GM23338 (cell line): ENCODE results near the gene SUOX. TPM values are rescaled to one million over a fixed set of nuclear protein-coding genes. Genes with fewer than 3 reads are reported as not detected.

Source experiments
- ATAC-seq: fragments of 200-7000 bp; cut with Tn5 transposase; 3 replicates; pipeline ENCODE4 v1.9.1; 2020
- DNase-seq: peaks from one replicate; pipeline ENCODE4 v3.0.0-alpha.2; 2015; ENCODE audit warnings: low spot score
- H2AFZ ChIP-seq: fragments of 200-600 bp; sonication (generic); 2 replicates; pipeline ENCODE4 v1.8.0; 2016; ENCODE audit warnings: antibody characterized with exemption, mild to moderate bottlenecking, moderate library complexity
- H3F3A ChIP-seq: fragments of 200-600 bp; sonication (generic); replicated peaks from 2 replicates; pipeline ENCODE4 v1.8.0; 2017; ENCODE audit warnings: antibody characterized with exemption, mixed run types, low read depth
- H3K27ac ChIP-seq: fragments of 200-600 bp; sonication (generic); 2 replicates; pipeline ENCODE4 v1.6.1; 2016; ENCODE audit warnings: low read depth
- H3K27me3 ChIP-seq: fragments of 200-600 bp; sonication (generic); 2 replicates; pipeline ENCODE4 v1.8.0; 2016; ENCODE audit warnings: mild to moderate bottlenecking, mixed run types, moderate library complexity; ENCODE audit not compliant: insufficient read depth
- H3K36me3 ChIP-seq: fragments of 200-600 bp; sonication (generic); 2 replicates; pipeline ENCODE4 v1.8.0; 2016; ENCODE audit warnings: mild to moderate bottlenecking; ENCODE audit not compliant: insufficient read depth
- H3K4me1 ChIP-seq: fragments of 200-600 bp; sonication (generic); 2 replicates; pipeline ENCODE4 v1.8.0; 2016; ENCODE audit warnings: mild to moderate bottlenecking, moderate library complexity; ENCODE audit not compliant: insufficient read depth
- H3K4me2 ChIP-seq: fragments of 200-600 bp; sonication (generic); 2 replicates; pipeline ENCODE4 v1.7.1; 2017; ENCODE audit warnings: mixed run types
- H3K4me3 ChIP-seq: fragments of 200-600 bp; sonication (generic); 2 replicates; pipeline ENCODE4 v1.6.1; 2016; ENCODE audit warnings: mixed run types
- H3K79me2 ChIP-seq: fragments of 200-600 bp; sonication (generic); replicated peaks from 2 replicates; pipeline ENCODE4 v1.8.0; 2017; ENCODE audit warnings: mild to moderate bottlenecking; ENCODE audit not compliant: insufficient read depth
- H3K9me2 ChIP-seq: fragments of 200-600 bp; sonication (generic); 2 replicates; pipeline ENCODE4 v1.8.0; 2017; ENCODE audit not compliant: insufficient read depth
- H4K20me1 ChIP-seq: fragments of 200-600 bp; sonication (generic); replicated peaks from 2 replicates; pipeline ENCODE4 v1.8.0; 2017; ENCODE audit warnings: mild to moderate bottlenecking; ENCODE audit not compliant: insufficient read depth
- H3K27ac Mint-ChIP-seq: 2 replicates; pipeline ENCODE4 v1.8.0; 2020; ENCODE audit warnings: inconsistent platforms, mild to moderate bottlenecking, moderate library complexity, mixed read lengths
- H3K27me3 Mint-ChIP-seq: 3 replicates; pipeline ENCODE4 v1.8.0; 2022; ENCODE audit warnings: low read depth, mild to moderate bottlenecking, moderate library complexity, mixed read lengths, inconsistent platforms; ENCODE audit not compliant: insufficient read depth, poor library complexity
- H3K36me3 Mint-ChIP-seq: 3 replicates; pipeline ENCODE4 v1.8.0; 2021; ENCODE audit warnings: low read depth, mild to moderate bottlenecking, inconsistent platforms, moderate library complexity, mixed read lengths
- H3K4me1 Mint-ChIP-seq: 3 replicates; pipeline ENCODE4 v1.8.0; 2020; ENCODE audit warnings: mild to moderate bottlenecking, inconsistent platforms, mixed read lengths
- H3K4me3 Mint-ChIP-seq: 3 replicates; pipeline ENCODE4 v1.8.0; 2021; ENCODE audit warnings: moderate library complexity, mild to moderate bottlenecking, inconsistent platforms, mixed read lengths
- H3K9me3 Mint-ChIP-seq: 3 replicates; pipeline ENCODE4 v1.8.0; 2020; ENCODE audit warnings: moderate library complexity, mild to moderate bottlenecking, inconsistent platforms, mixed read lengths
- CREB1 ChIP-seq: fragments of 250-450 bp; sonication (Bioruptor Pico); IDR thresholded peaks from 2 replicates; pipeline ENCODE4 v1.5.0; 2020; ENCODE audit warnings: low read depth, mild to moderate bottlenecking, moderate library complexity
- EZH2 ChIP-seq: fragments of 200-600 bp; sonication (generic); IDR thresholded peaks from one replicate; pipeline ENCODE4 v1.8.0; 2017; ENCODE audit warnings: antibody characterized with exemption, mild to moderate bottlenecking, low read depth; ENCODE audit not compliant: unreplicated experiment
- EZH2phosphoT487 ChIP-seq: fragments of 200-600 bp; sonication (generic); IDR thresholded peaks from one replicate; pipeline ENCODE4 v1.8.1; 2018; ENCODE audit warnings: antibody characterized with exemption; ENCODE audit not compliant: unreplicated experiment
- JUNB ChIP-seq: IDR thresholded peaks from one replicate; pipeline ENCODE4 v1.6.1; 2016; ENCODE audit warnings: antibody characterized with exemption; ENCODE audit not compliant: unreplicated experiment
- NANOG ChIP-seq: IDR thresholded peaks from 2 replicates; pipeline ENCODE4 v1.6.1; 2016; ENCODE audit warnings: antibody characterized with exemption, borderline replicate concordance
- POLR2AphosphoS5 ChIP-seq: IDR thresholded peaks from 2 replicates; pipeline ENCODE4 v1.6.1; 2016; ENCODE audit warnings: antibody characterized with exemption, low read depth
- REST ChIP-seq: IDR thresholded peaks from one replicate; pipeline ENCODE4 v1.6.1; 2018; ENCODE audit warnings: antibody characterized with exemption; ENCODE audit not compliant: unreplicated experiment
- STAT1 ChIP-seq: IDR thresholded peaks from one replicate; pipeline ENCODE4 v1.6.1; 2016; ENCODE audit warnings: antibody characterized with exemption; ENCODE audit not compliant: unreplicated experiment
- ZNF114 ChIP-seq: fragments of 250-450 bp; sonication (Bioruptor Pico); IDR thresholded peaks from 2 replicates; pipeline ENCODE4 v1.5.0; 2020; ENCODE audit warnings: mild to moderate bottlenecking, moderate library complexity
- ZNF331 ChIP-seq: fragments of 250-450 bp; sonication (Bioruptor Pico); IDR thresholded peaks from 2 replicates; pipeline ENCODE4 v1.5.0; 2020; ENCODE audit warnings: low read depth, mild to moderate bottlenecking, moderate library complexity
- polyA plus RNA-seq: library from polyadenylated mRNA; unstranded; fragments of >200 nt; fragmentation: Nextera tagmentation; extraction: Ambion mirVana; gene quantifications from 2 replicates; pipeline ENCODE4 v1.2.1, GENCODE V29; 2016
- total RNA-seq: library from RNA; depleted of rRNA; stranded (reverse); fragments of >200 nt; shearing (Covaris generic); gene quantifications from 2 replicates; pipeline ENCODE4 v1.2.3, GENCODE V29; 2014
- TF ChIP-seq, protein P1 (sequence below): IDR thresholded peaks from 2 replicates; pipeline ENCODE4 v1.6.1; 2016; ENCODE audit warnings: antibody characterized with exemption
- TF ChIP-seq, protein P2 (sequence below): fragments of 250-450 bp; sonication (Bioruptor Pico); IDR thresholded peaks from 2 replicates; pipeline ENCODE4 v1.5.0; 2020; ENCODE audit warnings: mild to moderate bottlenecking, moderate library complexity
- TF ChIP-seq, protein P3 (sequence below), 2 experiments: fragments of 200-600 bp in 1 of 2; sonication (generic) in 1 of 2; conservative IDR thresholded peaks; 2 replicates each; pipeline versions ENCODE4 v1.5.1 to v1.6.1; 2016 to 2017; ENCODE audit warnings: antibody characterized with exemption in 2 of 2, low read depth in 2 of 2, mild to moderate bottlenecking in 2 of 2, moderate library complexity in 1 of 2

The SUOX gene
- total and polyA plus RNA-seq, 2 experiments from 2014 or later = 14.0 to 27.5 TPM

DNA sequence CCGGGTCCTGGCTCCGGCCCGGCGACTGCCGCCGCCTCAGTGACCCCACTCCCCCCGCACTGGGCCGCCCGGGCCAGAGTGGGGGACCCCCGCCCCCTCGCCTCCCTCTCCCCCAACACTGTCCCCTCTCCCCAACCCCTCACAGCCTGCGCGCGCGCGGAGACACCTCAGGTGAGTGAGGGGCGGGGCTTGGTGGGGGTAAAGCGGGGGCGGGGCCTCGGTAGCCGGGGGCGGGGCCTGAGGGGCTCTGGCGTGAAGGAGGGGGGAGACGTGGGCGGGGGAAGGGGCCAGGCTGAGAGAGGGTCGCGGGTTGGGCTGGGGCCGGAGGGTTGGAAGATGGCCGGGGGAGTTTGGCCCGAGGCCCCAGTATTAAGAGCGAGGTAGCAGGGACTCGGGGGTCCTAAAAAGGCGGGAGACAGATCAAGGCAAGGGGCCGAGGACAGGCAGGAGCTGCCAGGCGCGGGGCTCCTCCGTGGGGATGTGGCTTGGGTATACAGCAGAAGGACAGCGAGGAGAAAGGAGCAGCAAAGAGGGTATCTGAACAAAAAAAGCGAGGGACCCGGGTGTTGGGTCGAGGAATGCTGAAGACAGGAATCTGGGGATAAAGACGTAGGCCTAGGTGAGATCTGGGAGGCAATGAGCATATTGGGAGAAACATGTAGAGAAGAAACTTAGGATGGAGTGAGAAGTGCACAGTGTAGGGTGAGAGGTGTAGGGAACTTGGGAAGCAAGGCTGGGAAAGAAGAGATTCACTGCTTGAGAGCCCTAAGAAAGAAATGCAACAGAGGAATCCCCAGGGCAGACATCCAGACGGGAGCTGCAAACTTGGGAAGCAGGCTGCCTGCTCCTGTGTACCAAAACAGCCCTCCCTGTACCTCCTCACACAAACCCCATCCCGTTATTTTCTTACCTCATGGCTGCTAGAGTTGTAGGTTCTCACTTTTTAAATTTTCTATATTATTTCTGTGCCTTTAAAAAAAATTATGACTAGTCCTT, 10.8 kb downstream of the SUOX start:
- TF ChIP-seq ZNF114 (CRISPR knock-in tag) (no peak), POLR2AphosphoS5 (peak; percentile 23; the same call in 1 of the 2 replicates), CREB1 (CRISPR knock-in tag) (0 out of 2 replicates have a peak, but pooled peaks have one; percentile 2), REST (no peak), JUNB (no peak), NANOG (no peak), STAT1 (no peak), EZH2phosphoT487 (no peak), EZH2 (no peak), ZNF331 (no peak)
- TF ChIP-seq, protein P1, sequence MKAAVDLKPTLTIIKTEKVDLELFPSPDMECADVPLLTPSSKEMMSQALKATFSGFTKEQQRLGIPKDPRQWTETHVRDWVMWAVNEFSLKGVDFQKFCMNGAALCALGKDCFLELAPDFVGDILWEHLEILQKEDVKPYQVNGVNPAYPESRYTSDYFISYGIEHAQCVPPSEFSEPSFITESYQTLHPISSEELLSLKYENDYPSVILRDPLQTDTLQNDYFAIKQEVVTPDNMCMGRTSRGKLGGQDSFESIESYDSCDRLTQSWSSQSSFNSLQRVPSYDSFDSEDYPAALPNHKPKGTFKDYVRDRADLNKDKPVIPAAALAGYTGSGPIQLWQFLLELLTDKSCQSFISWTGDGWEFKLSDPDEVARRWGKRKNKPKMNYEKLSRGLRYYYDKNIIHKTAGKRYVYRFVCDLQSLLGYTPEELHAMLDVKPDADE = no peak
- TF ChIP-seq, protein P2, sequence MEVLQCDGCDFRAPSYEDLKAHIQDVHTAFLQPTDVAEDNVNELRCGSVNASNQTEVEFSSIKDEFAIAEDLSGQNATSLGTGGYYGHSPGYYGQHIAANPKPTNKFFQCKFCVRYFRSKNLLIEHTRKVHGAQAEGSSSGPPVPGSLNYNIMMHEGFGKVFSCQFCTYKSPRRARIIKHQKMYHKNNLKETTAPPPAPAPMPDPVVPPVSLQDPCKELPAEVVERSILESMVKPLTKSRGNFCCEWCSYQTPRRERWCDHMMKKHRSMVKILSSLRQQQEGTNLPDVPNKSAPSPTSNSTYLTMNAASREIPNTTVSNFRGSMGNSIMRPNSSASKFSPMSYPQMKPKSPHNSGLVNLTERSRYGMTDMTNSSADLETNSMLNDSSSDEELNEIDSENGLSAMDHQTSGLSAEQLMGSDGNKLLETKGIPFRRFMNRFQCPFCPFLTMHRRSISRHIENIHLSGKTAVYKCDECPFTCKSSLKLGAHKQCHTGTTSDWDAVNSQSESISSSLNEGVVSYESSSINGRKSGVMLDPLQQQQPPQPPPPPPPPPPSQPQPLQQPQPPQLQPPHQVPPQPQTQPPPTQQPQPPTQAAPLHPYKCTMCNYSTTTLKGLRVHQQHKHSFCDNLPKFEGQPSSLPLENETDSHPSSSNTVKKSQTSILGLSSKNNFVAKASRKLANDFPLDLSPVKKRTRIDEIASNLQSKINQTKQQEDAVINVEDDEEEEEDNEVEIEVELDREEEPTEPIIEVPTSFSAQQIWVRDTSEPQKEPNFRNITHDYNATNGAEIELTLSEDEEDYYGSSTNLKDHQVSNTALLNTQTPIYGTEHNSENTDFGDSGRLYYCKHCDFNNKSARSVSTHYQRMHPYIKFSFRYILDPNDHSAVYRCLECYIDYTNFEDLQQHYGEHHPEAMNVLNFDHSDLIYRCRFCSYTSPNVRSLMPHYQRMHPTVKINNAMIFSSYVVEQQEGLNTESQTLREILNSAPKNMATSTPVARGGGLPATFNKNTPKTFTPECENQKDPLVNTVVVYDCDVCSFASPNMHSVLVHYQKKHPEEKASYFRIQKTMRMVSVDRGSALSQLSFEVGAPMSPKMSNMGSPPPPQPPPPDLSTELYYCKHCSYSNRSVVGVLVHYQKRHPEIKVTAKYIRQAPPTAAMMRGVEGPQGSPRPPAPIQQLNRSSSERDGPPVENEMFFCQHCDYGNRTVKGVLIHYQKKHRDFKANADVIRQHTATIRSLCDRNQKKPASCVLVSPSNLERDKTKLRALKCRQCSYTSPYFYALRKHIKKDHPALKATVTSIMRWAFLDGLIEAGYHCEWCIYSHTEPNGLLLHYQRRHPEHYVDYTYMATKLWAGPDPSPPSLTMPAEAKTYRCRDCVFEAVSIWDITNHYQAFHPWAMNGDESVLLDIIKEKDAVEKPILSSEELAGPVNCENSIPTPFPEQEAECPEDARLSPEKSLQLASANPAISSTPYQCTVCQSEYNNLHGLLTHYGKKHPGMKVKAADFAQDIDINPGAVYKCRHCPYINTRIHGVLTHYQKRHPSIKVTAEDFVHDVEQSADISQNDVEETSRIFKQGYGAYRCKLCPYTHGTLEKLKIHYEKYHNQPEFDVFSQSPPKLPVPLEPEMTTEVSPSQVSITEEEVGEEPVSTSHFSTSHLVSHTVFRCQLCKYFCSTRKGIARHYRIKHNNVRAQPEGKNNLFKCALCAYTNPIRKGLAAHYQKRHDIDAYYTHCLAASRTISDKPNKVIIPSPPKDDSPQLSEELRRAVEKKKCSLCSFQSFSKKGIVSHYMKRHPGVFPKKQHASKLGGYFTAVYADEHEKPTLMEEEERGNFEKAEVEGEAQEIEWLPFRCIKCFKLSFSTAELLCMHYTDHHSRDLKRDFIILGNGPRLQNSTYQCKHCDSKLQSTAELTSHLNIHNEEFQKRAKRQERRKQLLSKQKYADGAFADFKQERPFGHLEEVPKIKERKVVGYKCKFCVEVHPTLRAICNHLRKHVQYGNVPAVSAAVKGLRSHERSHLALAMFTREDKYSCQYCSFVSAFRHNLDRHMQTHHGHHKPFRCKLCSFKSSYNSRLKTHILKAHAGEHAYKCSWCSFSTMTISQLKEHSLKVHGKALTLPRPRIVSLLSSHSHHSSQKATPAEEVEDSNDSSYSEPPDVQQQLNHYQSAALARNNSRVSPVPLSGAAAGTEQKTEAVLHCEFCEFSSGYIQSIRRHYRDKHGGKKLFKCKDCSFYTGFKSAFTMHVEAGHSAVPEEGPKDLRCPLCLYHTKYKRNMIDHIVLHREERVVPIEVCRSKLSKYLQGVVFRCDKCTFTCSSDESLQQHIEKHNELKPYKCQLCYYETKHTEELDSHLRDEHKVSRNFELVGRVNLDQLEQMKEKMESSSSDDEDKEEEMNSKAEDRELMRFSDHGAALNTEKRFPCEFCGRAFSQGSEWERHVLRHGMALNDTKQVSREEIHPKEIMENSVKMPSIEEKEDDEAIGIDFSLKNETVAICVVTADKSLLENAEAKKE (CRISPR knock-in tag) = no peak
- TF ChIP-seq, protein P3, sequence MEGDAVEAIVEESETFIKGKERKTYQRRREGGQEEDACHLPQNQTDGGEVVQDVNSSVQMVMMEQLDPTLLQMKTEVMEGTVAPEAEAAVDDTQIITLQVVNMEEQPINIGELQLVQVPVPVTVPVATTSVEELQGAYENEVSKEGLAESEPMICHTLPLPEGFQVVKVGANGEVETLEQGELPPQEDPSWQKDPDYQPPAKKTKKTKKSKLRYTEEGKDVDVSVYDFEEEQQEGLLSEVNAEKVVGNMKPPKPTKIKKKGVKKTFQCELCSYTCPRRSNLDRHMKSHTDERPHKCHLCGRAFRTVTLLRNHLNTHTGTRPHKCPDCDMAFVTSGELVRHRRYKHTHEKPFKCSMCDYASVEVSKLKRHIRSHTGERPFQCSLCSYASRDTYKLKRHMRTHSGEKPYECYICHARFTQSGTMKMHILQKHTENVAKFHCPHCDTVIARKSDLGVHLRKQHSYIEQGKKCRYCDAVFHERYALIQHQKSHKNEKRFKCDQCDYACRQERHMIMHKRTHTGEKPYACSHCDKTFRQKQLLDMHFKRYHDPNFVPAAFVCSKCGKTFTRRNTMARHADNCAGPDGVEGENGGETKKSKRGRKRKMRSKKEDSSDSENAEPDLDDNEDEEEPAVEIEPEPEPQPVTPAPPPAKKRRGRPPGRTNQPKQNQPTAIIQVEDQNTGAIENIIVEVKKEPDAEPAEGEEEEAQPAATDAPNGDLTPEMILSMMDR (conservative IDR thresholded peaks at IDR 0.05; ENCODE audit: low read depth in 2 of 2) = no peak
- H3K36me3 ChIP-seq = no peaks in the 10 kb centered on the region
- Mint-ChIP-seq H3K27me3 (peaks cover 13% of the 10 kb centered on the region), H3K9me3 (no peaks in the 10 kb centered on the region), H3K27ac (peak overlapping the region; percentile 96), H3K4me3 (peak overlapping the region; percentile 91), H3K4me1 (peaks cover 9% of the 10 kb centered on the region), H3K36me3 (peaks cover 21% of the 10 kb centered on the region)
- DNase-seq (peak; percentile 95), ATAC-seq (peak; percentile 83)
- H3K27ac ChIP-seq = peak overlapping the region; percentile 94
- no peaks in the 10 kb centered on the region for H3K27me3 ChIP-seq
- peaks cover 5% of the 10 kb centered on the region for H3K4me1 ChIP-seq
- H3K4me3 ChIP-seq = peak overlapping the region; percentile 93
- 0 out of 2 replicates have a peak, but pooled peaks cover 12% of the 10 kb centered on the region for H3F3A ChIP-seq
- H4K20me1 ChIP-seq = no peaks in the 10 kb centered on the region
- H3K4me2 ChIP-seq = peak overlapping the region; percentile 100
- no peaks in the 10 kb centered on the region for H3K79me2 ChIP-seq
- peak overlapping the region; percentile 93 for H2AFZ ChIP-seq
- H3K9me2 ChIP-seq = no peaks in the 10 kb centered on the region
